ENCODE data around the gene CTNND2. TPM values are rescaled to one million over a fixed set of nuclear protein-coding genes. Genes with fewer than 3 reads are reported as not detected.

The CTNND2 gene
- polyA plus RNA-seq, 1 experiment: not detected

GRCh38 chr5:10974850-10975249 is 929.4 kb downstream of the CTNND2 start:
- ChIA-PET CTCF (interaction anchor here (1.4 to 1.5 kb wide), 2 partner anchors 13 to 14 kb away, joined by 3 read pairs; no protein-coding TSS in a partner anchor), POLR2A (no interaction called here)
- TF ChIP-seq CTCF (IDR thresholded peaks at IDR 0.05; ENCODE audit: low read depth, low read length): no peak

GRCh38 chr5:10973316-10973715 is 930.9 kb downstream of the CTNND2 start:
- TF ChIP-seq CTCF (IDR thresholded peaks at IDR 0.05; ENCODE audit: low read depth, low read length): no peak
- ChIA-PET CTCF (no interaction called here), POLR2A (no interaction called here)
- Histone ChIP-seq H3K27me3 (ENCODE audit: control insufficient read depth, insufficient read depth, low read length) (peaks cover 8% of the 10 kb centered on the region), H3K4me3 (ENCODE audit: low read depth, low read length) (no peak overlapping the region), H3K9me3 (ENCODE audit: control insufficient read depth, insufficient read depth, low read length) (no peaks in the 10 kb centered on the region), H3K27ac (ENCODE audit: low read depth, low read length) (no peak overlapping the region)
- no peak for DNase-seq (ENCODE audit: low read depth, low spot score)

More at GRCh38 chr5:10974850-10975249, 929.4 kb downstream of the CTNND2 start:
- Histone ChIP-seq H3K9me3 (ENCODE audit: control insufficient read depth, insufficient read depth, low read length) (no peaks in the 10 kb centered on the region), H3K27ac (ENCODE audit: low read depth, low read length) (no peak overlapping the region), H3K4me3 (ENCODE audit: low read depth, low read length) (no peak overlapping the region), H3K27me3 (ENCODE audit: control insufficient read depth, insufficient read depth, low read length) (peaks cover 7% of the 10 kb centered on the region)
- DNase-seq (ENCODE audit: low read depth, low spot score): no peak

GRCh38 chr5:10969684-10970180 is 934.5 kb downstream of the CTNND2 start:
- CTCF ChIA-PET: interaction anchor here (1.2 kb wide), 1 partner anchor 16 kb away, joined by 3 read pairs; no protein-coding TSS in a partner anchor
- POLR2A ChIA-PET: no interaction called here
- H3K27ac ChIP-seq (ENCODE audit: low read depth, low read length): no peak overlapping the region
- TF ChIP-seq CTCF (IDR thresholded peaks at IDR 0.05; ENCODE audit: low read depth, low read length): no peak
- no peaks in the 10 kb centered on the region for H3K9me3 ChIP-seq (ENCODE audit: control insufficient read depth, insufficient read depth, low read length)
- H3K4me3 ChIP-seq (ENCODE audit: low read depth, low read length): no peak overlapping the region
- DNase-seq (ENCODE audit: low read depth, low spot score): no peak
- H3K27me3 ChIP-seq (ENCODE audit: control insufficient read depth, insufficient read depth, low read length): peaks cover 16% of the 10 kb centered on the region

GRCh38 chr5:10964806-10965205 is 939.4 kb downstream of the CTNND2 start:
- CTCF ChIA-PET: no interaction called here

GRCh38 chr5:10958728-10959127 is 945.5 kb downstream of the CTNND2 start:
- Histone ChIP-seq H3K9me3 (ENCODE audit: control insufficient read depth, insufficient read depth, low read length) (no peaks in the 10 kb centered on the region), H3K27ac (ENCODE audit: low read depth, low read length) (no peak overlapping the region), H3K4me3 (ENCODE audit: low read depth, low read length) (no peak overlapping the region), H3K27me3 (ENCODE audit: control insufficient read depth, insufficient read depth, low read length) (no peaks in the 10 kb centered on the region)
- ChIA-PET CTCF (no interaction called here), POLR2A (no interaction called here)
- DNase-seq (ENCODE audit: low read depth, low spot score): no peak
- TF ChIP-seq CTCF (IDR thresholded peaks at IDR 0.05; ENCODE audit: low read depth, low read length): no peak

More at GRCh38 chr5:10964806-10965205, 939.4 kb downstream of the CTNND2 start:
- POLR2A ChIA-PET: no interaction called here
- Histone ChIP-seq H3K9me3 (ENCODE audit: control insufficient read depth, insufficient read depth, low read length) (no peaks in the 10 kb centered on the region), H3K27me3 (ENCODE audit: control insufficient read depth, insufficient read depth, low read length) (peaks cover 9% of the 10 kb centered on the region), H3K4me3 (ENCODE audit: low read depth, low read length) (no peak overlapping the region), H3K27ac (ENCODE audit: low read depth, low read length) (no peak overlapping the region)
- TF ChIP-seq CTCF (IDR thresholded peaks at IDR 0.05; ENCODE audit: low read depth, low read length): no peak
- no peak for DNase-seq (ENCODE audit: low read depth, low spot score)
